HG03196 (cell line): Measurements from ENCODE around the gene GH2.
"Not testable (repeated sequence)": the region's sequence is repeated elsewhere in the genome, so short reads cannot be mapped to it uniquely, and the experiment has no call there.

Source experiments
- ATAC-seq: cut with Tn5 transposase; IDR thresholded peaks from one replicate; pipeline ENCODE4 v1.9.1; 2021; ENCODE audit not compliant: unreplicated experiment

The GH2 gene

DNA sequence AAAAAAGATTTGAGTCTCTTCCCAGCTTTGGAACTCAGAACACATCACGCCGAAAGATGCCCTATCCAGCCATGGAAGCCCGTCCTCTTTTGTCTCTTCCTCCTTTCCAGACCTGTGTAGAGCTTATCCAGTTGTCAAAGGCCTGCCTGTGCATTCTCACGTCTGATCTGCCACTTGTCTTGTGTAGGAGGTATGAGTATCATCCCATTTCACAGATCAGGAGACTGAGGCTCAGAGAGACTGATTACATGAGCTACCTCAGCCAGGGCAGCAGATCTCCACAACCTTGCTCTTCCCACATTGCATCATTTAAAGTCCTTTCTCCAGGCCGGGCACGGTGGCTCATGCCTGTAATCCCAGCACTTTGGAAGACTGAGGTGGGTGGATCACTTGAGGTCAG lies 7.1 kb downstream of the GH2 start:
- not testable (repeated sequence) for ATAC-seq

DNA sequence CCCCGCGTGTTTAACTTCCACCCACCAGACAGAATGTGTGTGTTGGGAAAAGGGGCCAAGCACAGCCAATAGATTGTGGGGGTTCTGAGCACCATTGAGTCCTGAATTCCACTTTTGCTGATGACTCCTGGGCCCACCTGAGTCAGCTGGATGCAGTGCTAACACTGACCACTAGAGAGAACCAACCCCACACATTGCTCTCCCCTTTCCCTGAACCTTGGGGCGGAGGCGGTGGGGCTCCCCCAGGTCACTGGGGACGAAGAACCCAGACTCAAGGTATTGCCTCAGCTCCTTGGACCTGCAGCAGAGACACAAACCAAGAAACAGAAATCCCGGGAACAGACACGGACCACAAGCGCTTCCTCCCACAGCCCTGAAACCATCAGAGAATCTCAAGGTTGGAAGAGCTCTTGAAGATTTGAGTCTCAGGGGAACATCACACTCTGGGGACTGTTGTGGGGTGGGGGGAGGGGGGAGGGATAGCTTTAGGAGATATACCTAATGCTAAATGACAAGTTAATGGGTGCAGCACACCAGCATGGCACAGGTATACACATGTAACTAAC lies 7.6 kb downstream of the GH2 start:
- not testable (repeated sequence) for ATAC-seq

DNA sequence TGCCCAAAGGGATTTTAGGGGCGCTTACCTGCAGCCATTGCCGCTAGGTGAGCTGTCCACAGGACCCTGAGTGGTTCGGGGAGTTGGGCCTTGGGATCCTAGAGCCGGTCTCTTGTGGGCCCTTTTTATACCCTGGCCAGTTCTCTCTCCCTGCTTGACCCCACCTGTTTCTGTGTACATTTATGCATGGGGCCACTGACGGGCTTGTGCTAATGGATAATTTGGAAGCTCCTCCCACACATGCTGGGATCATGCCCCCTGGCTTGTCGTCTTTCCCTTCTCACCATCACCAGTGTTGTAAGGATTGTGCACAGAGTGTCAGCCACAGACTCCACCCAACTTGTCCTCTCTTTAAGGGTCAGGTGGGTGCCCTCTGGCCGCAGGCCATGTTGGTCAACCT lies 8.2 kb downstream of the GH2 start, which contains the start of gene CSH2:
TSS of gene CSH2 (minus strand) at position 101 of the 400 bp plus-strand sequence. CDS start at position 38, 63 bp downstream.
- ATAC-seq, result not testable (repeated sequence)

DNA sequence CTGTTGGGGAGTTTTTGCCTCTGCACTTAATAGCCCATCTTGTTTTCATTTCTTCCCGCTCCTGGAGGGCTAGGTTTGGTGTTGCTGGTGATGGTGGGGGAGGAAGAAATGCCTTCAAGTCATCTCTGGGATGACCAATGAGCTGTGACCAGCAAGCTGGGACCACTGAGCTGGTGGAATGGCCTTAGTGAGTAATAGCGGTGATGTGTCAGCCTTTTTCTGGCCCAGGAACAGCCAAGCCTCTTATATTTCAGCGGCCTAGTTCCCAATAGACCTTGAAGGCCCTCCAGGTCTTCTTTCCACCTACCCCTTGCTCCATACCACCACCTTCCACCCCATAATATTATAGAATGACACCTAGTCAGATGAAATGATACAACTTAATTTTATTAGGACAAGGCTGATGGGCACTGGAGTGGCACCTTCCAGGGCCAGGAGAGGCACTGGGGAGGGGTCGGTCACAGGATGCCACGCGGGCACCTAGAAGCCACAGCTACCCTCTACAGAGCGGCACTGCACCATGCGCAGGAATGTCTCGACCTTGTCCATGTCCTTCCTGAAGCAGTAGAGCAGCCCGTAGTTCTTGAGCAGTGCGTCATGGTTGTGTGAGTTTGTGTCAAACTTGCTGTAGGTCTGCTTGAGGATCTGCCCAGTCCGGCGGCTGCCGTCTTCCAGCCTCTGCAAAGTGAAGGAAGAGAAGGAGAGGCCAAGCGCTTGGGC lies 9.9 kb downstream of the GH2 start:
- ATAC-seq, result not testable (repeated sequence)

DNA sequence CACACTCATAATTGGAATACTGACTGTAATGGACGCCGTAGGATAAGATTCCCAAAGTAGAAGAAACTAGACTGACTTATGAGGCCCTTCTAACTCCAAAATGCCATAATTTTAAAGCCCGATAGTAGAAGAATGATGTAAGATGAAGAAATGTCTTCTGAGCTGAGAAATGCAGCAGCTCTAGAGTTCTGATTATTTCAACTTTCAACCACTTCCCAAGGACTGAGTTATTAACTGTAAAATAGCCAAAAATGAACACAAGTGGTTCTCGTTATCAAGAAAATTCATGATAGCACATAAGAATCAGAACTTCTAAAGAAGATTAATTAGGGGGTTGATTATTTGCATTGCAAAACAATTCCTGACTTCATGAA lies 11.5 kb downstream of the GH2 start:
- not testable (repeated sequence) for ATAC-seq

DNA sequence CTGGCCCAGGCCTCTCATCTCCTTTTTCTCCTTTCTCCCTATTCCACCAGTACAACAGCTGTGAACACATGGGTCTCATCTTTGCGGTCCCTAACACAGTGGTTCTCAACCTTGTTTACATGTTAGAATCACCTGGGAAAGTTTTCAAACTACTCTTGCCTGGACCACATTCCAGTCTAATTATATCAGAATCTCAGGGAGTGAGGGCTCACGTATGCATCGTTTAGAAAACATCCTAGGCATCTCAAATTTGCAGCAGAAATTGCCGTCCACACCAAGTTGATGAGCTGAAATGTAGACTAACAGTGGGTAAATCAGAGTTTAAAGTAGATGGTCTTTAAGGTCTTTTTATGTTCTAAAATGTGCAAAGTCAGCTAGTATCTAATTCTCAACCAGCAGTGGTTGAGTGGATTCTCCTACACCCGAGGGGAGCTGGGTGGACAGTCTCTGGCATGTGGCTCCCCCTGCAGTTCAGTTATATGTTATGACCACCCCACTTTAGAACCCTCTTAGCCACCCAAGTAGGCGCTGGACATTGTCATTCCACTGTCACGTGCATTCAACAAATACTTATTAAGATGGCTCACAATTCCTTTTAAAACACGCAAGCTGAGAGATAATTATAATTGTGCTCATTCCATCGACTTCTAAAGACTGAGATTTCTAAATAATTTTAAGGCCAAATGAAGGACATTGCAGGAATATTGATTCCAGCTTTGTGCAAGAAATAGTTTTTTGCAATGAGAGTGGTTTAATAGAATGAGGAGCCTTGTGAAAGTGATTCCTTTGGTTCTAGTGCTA lies 12.1 kb downstream of the GH2 start:
- ATAC-seq, result not testable (repeated sequence)

DNA sequence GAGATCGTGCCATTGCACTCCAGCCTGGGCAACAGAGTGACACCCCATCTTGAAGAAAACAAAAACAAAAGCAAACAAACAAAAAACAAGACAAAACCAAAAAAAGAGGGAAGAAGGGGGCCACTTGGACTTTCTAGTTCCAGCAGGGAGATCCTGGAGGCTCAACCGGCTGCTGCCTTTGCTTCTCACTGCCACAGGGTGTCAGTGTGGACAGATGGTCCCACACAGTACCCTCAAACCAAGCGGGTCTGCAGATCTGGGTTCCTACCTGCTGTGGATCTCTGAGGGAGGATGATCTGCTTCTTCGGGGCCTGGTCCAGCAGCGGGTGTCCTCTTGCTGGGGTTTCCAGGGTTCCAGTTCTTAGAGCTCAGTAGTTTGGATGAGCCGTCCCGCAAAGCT lies 15.1 kb downstream of the GH2 start:
- ATAC-seq, result not testable (repeated sequence)

DNA sequence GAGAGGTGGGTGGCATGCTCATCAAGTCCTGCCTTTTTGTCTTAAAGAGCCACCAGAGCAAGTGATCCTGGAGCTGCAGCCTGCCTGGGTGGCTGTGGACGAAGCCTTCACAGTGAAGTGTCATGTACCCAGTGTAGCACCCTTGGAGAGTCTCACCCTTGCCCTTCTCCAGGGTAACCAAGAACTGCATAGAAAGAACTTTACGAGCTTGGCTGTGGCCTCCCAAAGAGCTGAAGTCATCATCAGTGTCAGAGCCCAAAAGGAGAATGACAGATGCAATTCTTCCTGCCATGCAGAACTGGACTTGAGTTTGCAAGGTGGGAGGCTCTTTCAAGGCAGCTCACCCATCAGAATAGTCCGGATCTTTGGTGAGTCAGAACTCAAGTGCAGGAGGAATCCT lies 22.5 kb downstream of the GH2 start:
- no peak for ATAC-seq

DNA sequence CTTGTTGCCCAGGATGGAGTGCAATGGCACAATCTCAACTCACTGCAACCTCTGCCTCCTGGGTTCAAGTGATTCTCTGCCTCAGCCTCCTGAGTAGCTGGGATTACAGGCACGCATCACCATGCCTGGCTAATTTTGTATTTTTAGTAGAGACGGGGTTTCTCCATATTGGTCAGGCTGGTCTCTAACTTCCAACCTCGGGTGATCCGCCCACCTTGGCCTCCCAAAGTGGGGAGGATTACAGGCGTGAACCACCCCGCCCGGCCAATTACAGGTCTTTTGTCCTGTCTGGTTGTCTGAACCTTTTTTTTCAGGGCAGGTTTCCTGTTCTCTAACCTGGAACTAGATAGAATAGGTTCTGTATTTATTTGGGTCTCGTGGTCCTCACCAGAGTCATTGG lies 25.3 kb downstream of the GH2 start:
- ATAC-seq, result not testable (repeated sequence)

DNA sequence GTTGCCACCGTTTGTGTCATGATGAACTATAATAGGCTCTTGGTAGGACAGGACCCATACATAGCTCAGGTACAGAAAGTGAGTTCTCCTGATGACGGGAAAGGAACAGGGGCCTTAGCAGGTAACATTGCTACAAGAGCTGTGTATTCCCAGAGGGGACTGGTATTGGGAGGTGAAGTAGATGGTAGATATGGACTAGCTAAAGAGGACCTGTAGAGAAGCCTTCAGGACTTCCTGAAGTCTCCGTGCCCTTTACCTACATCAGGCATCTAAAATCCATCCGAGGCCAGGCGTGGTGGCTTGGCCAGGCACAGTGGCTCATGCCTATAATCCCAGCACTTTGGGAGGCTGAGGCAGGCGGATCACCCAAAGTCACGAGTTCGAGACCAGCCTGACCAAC lies 26.6 kb downstream of the GH2 start:
- no peak for ATAC-seq

DNA sequence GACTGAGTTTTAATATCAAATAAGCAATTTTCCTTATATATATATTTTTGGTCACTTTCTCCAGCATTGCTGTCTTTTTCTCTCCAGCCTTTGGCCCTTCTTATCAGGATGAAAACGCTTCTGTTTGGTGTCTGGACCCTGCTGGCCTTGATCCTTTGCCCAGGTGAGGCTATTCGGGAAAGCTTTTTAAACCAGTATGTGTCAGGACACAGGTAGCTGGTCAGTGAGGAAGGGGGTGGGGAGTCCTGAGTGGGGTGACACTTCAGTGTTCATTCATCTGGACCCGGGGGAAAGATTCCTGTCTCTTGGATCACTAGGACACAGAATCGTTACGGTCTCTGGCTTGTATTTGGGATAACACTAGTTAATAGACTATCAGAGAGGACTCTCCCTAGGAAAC lies 27.0 kb downstream of the GH2 start:
- ATAC-seq, result no peak

DNA sequence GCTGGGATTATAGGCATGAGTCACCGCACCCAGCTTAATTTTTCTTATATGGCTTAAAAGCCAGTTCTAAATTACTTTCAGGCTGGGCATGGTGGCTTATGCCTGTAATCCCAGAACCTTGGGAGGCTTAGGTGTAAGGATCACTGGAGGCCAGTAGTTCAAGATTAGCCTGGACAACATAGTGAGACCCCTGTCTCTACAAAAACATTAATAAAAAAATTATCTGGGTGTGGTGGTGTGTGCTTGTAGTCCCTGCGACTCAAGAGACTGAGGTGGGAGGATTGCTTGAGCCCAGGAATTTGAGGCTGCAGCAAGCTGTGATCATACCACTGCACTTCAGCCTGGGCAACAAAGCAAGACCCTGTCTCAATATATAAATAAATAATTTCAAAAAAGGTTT lies 28.5 kb downstream of the GH2 start:
- no peak for ATAC-seq

DNA sequence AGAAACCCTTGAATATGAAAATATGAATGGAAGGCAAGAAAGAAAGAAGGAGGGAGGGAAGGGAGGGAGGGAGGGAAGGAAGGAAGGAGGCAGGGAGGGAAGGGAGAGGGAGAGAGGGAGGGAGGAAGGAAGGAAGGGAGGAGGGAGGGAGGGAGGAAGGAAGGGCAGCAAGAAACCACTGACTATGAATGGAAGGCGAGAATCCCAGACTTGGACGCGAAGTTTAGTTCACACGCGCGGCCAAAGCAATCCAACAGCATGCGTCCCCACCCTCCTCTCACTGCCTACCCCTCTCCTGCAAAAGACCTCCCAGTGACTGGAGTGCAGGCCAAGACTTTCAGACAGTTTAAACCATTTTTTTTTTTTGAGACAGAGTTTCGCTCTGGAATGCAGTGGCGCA lies 31.3 kb downstream of the GH2 start:
- ATAC-seq, result no peak

DNA sequence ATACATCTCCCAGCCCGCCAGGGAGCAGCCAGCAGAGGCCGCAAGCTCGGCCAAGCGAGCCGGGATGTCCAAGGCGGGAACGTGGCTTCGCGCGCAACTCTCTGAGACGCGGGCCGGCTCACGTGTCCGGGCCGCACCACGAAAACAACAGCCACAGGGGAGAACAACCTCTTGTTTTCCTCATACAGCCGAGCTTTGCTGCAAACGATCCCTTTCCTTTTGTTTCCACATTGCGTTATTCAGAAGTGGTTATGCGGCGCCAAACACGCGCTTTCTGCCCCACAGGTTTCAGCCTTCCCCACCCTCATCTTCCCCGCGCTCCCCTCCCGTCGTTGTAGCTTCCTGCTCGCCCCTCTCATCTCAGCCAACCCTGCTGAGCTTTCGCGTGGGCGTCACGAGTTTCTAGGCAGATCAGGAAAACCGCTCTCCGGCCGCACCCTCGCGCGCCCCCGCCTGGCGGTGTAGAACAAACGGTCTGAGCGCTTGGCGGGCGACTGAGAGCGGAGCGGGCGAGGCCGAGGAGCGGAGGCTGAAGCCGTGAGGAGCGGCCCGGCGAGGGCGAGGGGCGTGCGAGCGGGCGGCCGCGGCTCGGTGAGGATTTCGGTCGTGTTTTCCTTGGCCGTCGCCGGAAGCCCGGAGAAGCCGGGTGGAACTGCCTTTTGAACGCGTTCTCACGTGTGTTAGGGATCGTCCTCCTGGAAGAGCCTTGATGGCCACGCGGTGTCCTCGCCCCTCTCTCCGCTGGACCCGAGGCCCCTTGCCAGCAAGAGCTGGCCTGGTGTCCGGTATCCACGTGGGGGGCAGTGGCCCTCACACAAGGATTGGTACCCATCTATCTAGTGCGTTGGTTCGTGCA lies 32.7 kb downstream of the GH2 start:
- ATAC-seq, result peak; percentile 53

DNA sequence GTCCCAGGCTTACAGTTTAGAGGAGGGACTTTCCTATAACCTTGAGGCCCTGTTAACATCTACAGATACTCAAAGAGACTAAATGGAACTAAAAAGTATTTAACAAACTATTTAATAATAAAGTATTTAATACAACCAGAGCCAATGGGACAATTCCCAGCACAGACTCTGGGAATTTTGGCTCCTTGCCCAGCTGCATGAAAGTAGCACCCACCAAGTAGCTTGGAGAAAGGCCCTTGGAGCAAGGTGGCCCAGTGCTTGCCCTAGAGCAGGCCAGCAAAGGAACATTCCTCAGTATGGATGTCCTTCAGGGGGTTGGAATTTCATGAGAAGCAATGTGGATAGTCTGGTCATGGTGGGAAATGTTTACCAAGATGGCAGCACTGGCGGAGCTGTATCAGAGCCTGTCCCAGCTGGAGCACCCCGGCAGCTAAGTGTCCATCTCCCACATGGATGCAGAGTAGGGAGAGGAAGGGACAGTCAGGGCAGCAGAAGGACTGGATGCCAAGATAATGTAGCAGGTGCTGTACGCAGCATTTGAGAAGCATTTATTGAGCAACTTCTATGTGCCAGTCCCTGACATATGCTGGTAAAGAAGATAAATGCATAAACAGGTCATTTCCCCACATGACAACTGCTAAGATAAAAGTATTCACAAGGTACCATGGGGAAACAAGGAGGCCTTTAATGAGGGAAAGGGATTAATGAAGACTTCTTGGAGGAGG lies 34.1 kb downstream of the GH2 start:
- ATAC-seq, result no peak

DNA sequence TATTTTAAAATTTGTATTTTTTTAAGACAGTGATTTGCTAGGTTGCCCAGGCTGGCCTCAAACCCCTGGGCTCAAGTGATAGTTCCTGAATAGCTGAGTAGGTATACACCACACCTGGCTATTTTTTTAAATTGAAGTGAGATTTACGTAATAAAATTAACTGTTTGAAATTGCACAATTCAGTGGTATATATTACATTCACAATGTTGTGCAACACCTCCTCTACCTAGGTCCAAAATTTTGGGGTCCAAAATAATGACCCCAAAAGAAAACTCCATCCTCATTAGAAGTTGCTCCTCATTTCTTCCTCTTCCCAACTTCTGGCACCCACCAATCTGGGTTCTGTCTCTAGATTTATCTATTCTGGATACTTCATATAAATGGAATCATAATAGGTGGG lies 36.2 kb downstream of the GH2 start:
- ATAC-seq, result no peak

DNA sequence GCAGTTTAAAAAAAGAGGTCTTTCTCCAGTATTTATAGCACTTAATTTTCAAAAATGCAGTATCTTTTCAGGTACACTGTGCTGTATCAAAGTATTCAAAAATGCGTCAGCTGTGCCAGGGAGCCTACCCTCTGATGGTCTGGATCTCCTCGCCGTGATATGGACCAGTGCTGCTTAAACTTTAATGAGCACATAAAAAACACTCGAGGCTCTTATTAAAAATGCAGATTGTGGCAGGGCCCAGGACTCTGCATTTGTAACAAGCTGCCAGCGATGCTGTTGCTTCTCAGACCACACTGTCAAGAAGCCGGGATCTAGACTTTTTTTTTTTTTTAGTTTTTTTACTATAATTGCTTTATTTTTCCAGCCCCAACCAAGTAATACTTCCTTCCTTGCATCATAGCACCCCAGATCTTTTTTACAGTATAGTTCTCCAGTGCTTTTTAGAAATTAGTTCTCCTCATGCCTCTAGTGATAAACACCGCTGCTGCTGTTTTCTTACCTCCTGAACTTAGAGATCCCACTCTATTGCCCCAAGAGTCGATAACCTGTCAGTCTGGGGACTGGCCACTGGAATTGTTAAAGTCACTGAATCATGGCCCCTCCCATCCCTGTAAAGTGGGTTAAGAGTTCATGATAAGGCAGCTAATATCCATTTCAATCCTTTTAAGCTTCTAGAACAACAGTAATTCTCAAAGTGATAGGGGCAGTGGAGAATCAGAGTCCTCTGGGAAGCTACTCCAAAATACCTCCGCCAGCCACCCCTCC lies 37.6 kb downstream of the GH2 start:
- no peak for ATAC-seq

DNA sequence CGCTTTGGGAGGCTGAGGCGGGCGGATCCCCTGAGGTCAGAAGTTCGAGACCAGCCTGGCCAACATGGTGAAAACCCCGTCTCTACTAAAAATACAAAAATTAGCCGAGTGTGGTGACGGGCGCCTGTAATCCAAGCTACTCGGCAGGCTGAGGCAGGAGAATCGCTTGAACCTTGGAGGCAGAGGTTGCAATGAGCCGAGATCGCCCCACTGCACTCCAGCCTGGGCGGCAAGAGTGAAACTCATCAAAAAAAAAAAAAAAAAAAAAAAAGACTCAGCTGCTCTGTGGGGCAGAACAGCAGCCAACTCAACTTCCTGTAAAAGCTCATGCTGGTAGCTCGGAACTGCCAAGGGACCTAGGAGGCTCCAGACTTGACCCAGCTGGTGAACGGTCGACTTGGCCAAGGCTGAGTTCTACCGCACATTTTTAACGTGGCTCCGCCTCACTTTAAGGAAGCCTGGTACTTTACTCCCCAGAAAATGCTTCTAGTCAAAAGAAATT lies 38.3 kb downstream of the GH2 start:
- not testable (repeated sequence) for ATAC-seq

DNA sequence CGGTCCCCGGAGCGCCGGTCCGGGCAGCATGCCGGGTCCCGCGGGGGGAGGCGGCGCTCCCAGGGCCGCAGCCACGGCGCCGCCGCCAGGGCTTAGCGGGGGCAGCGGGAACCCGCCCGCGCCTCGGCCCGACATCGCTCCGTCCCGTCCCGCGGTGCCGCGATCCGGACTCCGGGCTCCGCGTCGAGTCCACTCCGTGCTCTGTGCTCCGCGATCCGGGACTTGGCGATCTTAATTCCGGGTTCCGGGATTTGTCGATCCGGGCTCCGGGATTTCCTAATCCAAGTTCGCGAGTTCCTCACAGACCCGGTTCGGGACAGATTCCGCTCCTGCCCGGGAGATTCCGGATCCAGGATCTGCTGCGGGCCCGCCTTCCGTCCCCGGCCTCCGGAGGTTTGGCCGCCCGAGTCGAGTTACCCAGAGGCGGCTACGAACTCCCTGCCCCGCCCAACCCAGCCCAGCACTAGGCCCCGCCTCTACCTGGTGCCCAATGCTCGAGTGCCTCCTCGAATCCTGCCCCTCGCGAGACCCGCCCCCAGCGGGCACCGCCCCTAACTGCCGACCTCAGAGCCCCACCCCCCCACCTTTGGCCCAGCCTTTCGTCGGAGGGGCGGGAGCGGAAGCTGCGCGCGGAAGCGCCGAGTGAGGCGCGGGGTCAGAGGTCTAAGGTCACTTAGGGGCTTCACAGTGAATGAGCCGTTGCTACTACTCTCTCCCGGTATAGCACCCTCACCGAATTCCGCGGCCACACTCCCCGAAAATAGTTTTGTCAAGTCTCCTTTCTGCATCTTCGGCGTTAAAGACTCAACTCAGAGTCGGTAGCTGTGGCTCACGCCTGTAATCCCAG lies 39.0 kb downstream of the GH2 start, which contains the start of gene SMARCD2:
TSS of gene SMARCD2 (minus strand) at position 146 of the 847 bp plus-strand sequence. CDS start at position 135, 11 bp downstream.
- ATAC-seq, result peak; percentile 68
